Upper lobe of right lung (tissue), 1 donor: Measurements from ENCODE around the gene CYP24A1. TPM values are rescaled to one million over a fixed set of nuclear protein-coding genes. Genes with fewer than 3 reads are reported as not detected.

ENCODE experiments used
- ATAC-seq: fragments of 200-7000 bp; cut with Tn5 transposase; one replicate; pipeline ENCODE4 v1.9.1; 2020; ENCODE audit warnings: mild to moderate bottlenecking, moderate library complexity
- DNase-seq: peaks from one replicate; pipeline ENCODE4 v3.0.0-alpha.2; 2020
- H3K27ac ChIP-seq: fragments of 200-600 bp; one replicate; pipeline ENCODE4 v1.8.0; 2022
- H3K27me3 ChIP-seq: fragments of 200-600 bp; one replicate; pipeline ENCODE4 v1.8.0; 2022; ENCODE audit warnings: mild to moderate bottlenecking
- H3K36me3 ChIP-seq: fragments of 200-600 bp; one replicate; pipeline ENCODE4 v1.8.0; 2022
- H3K4me1 ChIP-seq: fragments of 200-600 bp; one replicate; pipeline ENCODE4 v1.8.0; 2022
- H3K4me3 ChIP-seq: fragments of 200-600 bp; one replicate; pipeline ENCODE4 v1.8.0; 2022; ENCODE audit warnings: mild to moderate bottlenecking
- H3K9me3 ChIP-seq: fragments of 200-600 bp; one replicate; pipeline ENCODE4 v1.8.0; 2022
- intact Hi-C: fragments of 100-400 bp; cut with DNase I; formaldehyde crosslinking; loops from one replicate; pipeline ENCODE4 v1.11.0; 2022
- total RNA-seq: library from RNA; stranded (reverse); fragmentation: NEBNext Ultra II Directional; extraction: Animal tissue kit (Norgen Biotek cat#: 25700); gene quantifications from one replicate; pipeline ENCODE4 v1.2.1, GENCODE V29; 2021
- TF ChIP-seq, protein P1 (sequence below): fragments of 200-600 bp; IDR thresholded peaks from one replicate; pipeline ENCODE4 v1.8.0; 2022; ENCODE audit warnings: antibody characterized with exemption
- donor health status: DM: no; HTN: yes; CAD: no; lungs with severe emphysema.

Gene CYP24A1
- total RNA-seq, 1 donor from 2014 or later = 0.17 TPM

DNA sequence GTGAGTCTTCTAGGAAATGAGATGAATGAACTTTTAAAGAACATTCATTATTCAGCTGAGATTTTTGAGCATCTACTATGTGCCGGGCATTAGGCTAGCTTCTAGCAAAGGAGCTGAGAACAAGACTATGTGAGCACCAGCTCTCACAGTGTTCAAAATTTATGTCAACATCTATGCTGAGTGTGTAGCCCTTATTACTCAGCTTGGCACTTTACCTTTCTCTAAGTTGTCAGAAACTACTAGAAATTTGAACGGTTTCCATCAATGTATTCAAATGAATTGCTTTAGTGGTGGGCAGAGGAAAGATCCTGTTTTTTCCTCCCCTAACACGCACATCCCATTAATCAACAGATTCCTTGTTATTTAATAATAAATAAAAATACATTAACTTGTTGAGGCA is 33.3 kb downstream of the CYP24A1 start:
- intact Hi-C loops = no loop called here
- Histone ChIP-seq H3K36me3 (no peaks in the 10 kb centered on the region), H3K4me1 (no peaks in the 10 kb centered on the region), H3K4me3 (no peak overlapping the region), H3K27ac (no peak overlapping the region), H3K27me3 (peaks cover 3% of the 10 kb centered on the region), H3K9me3 (no peaks in the 10 kb centered on the region)
- TF ChIP-seq, protein P1, sequence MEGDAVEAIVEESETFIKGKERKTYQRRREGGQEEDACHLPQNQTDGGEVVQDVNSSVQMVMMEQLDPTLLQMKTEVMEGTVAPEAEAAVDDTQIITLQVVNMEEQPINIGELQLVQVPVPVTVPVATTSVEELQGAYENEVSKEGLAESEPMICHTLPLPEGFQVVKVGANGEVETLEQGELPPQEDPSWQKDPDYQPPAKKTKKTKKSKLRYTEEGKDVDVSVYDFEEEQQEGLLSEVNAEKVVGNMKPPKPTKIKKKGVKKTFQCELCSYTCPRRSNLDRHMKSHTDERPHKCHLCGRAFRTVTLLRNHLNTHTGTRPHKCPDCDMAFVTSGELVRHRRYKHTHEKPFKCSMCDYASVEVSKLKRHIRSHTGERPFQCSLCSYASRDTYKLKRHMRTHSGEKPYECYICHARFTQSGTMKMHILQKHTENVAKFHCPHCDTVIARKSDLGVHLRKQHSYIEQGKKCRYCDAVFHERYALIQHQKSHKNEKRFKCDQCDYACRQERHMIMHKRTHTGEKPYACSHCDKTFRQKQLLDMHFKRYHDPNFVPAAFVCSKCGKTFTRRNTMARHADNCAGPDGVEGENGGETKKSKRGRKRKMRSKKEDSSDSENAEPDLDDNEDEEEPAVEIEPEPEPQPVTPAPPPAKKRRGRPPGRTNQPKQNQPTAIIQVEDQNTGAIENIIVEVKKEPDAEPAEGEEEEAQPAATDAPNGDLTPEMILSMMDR = no peak
- DNase-seq = no peak
- ATAC-seq = no peak

DNA sequence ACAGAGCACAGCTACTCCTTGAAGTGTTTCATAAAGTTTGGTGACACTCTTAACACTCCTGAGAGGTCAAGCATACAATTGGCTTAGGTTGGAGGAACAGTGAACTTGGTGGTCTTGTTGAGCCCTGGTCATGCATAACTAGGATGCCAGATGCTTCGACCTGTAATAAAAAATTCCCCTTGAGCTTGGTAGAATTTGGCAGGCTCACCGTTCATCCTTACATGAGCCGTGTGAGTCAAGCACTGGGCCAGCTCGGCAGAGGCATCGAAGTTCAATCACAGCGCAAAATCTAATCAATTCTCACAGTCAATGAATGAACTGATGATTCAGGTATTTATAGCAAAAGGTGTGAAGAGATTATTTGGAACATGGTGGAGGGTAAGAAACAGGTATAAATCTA is 33.7 kb downstream of the CYP24A1 start:
- intact Hi-C loops = no loop called here
- TF ChIP-seq, protein P1 = no peak
- no peak for ATAC-seq

DNA sequence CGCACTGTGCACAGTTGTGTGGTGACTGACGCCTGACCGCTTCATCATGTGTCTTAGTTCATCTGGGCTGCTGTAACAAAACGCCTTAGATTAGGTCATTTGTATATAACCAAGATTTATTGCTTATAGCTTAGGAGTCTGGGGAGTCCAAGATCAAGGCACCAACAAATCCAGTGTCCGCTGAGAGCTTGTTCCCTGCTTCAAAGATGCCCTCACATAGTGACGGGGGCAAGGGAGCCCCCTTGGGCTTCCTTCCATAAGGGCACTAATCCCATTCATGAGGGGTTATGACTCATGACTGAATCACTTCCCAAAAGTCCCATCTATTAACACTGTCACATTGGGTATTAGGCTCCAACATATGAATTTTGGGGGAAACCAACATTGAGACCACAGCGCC is 34.6 kb downstream of the CYP24A1 start:
- Histone ChIP-seq H3K9me3 (no peaks in the 10 kb centered on the region), H3K27ac (no peak overlapping the region), H3K36me3 (no peaks in the 10 kb centered on the region), H3K4me3 (no peak overlapping the region), H3K4me1 (no peaks in the 10 kb centered on the region), H3K27me3 (peaks cover 3% of the 10 kb centered on the region)
- TF ChIP-seq, protein P1 = no peak
- DNase-seq (no peak), ATAC-seq (no peak)
- intact Hi-C loops = no loop called here

More for the DNA sequence above, 33.7 kb downstream of the CYP24A1 start:
- H3K36me3 ChIP-seq = no peaks in the 10 kb centered on the region
- H3K4me3 ChIP-seq = no peak overlapping the region
- DNase-seq = no peak
- H3K27ac ChIP-seq = no peak overlapping the region
- peaks cover 3% of the 10 kb centered on the region for H3K27me3 ChIP-seq
- no peaks in the 10 kb centered on the region for H3K4me1 ChIP-seq
- no peaks in the 10 kb centered on the region for H3K9me3 ChIP-seq

DNA sequence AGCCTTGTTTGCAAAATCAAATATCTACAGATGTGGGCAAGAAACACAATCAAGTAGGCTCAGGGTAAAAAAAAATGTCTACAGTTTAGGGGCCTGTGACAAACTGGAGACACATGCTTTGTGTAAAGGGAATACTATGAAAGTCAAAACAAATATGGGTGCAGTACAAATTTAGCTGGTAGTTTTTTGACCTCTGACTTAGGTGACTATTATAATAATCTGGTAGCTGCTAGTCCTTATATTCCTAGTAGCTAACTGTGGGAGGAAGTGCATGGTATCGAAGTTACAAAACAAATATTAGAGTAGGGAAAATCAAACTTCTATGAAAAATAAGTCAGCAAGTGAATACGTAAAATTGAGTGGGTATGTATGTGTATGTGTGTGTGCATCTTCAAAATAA is 35.4 kb downstream of the CYP24A1 start:
- ATAC-seq = no peak
- peaks cover under 1% of the 10 kb centered on the region for H3K4me1 ChIP-seq
- intact Hi-C loops = no loop called here

DNA sequence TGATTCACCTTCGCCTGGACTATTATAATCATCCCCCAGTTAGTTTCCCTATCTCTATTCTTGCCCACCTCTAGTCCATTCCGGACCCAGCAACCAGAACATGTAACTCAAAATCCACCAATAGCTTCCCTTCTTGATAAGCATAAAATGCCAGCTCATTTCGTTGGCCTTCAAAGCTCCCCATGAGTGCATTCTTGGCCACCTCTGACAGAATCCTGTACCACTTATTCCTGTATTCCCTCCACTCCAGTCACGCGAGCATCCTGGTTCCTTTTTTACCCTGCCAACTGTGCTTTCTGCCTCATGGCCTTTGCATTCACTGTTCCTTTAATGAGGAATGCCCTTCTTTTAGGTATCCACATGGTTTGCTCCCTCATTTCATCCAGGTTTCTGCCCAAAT is 36.7 kb downstream of the CYP24A1 start:
- Histone ChIP-seq H3K9me3 (no peaks in the 10 kb centered on the region), H3K4me1 (peaks cover 10% of the 10 kb centered on the region), H3K4me3 (no peak overlapping the region), H3K27me3 (peaks cover 3% of the 10 kb centered on the region), H3K36me3 (no peaks in the 10 kb centered on the region), H3K27ac (no peak overlapping the region)
- DNase-seq = no peak
- ATAC-seq = no peak
- intact Hi-C loops = no loop called here
- TF ChIP-seq, protein P1 = no peak

More for the DNA sequence above, 35.4 kb downstream of the CYP24A1 start:
- TF ChIP-seq, protein P1 = no peak
- Histone ChIP-seq H3K4me3 (no peak overlapping the region), H3K36me3 (no peaks in the 10 kb centered on the region), H3K9me3 (no peaks in the 10 kb centered on the region), H3K27ac (no peak overlapping the region), H3K27me3 (peaks cover 3% of the 10 kb centered on the region)
- DNase-seq = no peak
